GM18499 (cell line): Measurements from ENCODE around the gene STX11.

ENCODE experiments used
- ATAC-seq: cut with Tn5 transposase; IDR thresholded peaks from one replicate; pipeline ENCODE4 v1.9.1; 2021; ENCODE audit warnings: moderate number of reproducible peaks; ENCODE audit not compliant: insufficient read depth, unreplicated experiment

STX11 gene

DNA sequence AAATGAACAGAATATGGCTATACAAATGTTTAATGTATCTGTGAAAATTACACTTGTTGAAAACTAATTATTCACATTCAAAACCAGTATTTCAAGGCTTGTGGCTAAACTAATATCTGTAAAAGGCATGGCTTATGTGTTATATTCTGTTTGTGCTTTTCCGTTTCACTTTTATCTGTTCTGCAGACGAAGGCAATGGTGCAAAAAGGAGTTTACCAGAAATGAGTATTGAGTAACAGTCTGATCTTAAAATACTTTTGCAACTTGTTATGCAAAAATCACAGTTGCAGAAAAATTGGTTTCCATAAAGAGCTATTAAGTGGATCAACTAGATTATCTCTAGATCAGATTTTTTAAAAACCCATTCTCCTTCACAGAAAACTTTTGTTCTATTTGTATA, 9.4 kb upstream of the STX11 start:
- peak; percentile 68 for ATAC-seq

GRCh38 chr6:144141470-144141869, 8.8 kb upstream of the STX11 start:
- no peak for ATAC-seq

GRCh38 chr6:144143106-144143505, 7.2 kb upstream of the STX11 start:
- ATAC-seq: no peak

- ATAC-seq: no peak
These were observed 6.4 kb upstream of the STX11 start for GRCh38 chr6:144143878-144144277.

GRCh38 chr6:144144996-144145395, 5.3 kb upstream of the STX11 start:
- ATAC-seq: no peak

DNA sequence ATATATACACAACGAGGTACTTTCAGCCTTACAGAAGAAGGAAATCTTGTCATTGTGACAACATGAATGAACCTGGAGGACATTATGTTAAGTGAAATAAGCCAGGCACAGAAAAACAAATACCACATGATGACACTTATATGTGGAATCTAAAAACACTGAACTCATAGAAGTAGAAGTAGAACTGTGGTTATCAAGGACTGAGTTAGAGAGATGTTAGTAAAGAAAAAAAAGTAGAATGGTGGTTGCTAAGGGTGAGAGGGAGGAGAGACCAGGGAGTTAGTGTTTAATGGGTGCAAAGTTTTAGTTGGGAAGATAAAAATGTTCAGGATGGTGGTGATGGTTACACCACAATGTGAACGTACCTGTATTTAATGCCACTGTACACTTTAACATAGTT, 4.8 kb upstream of the STX11 start:
- no peak for ATAC-seq

DNA sequence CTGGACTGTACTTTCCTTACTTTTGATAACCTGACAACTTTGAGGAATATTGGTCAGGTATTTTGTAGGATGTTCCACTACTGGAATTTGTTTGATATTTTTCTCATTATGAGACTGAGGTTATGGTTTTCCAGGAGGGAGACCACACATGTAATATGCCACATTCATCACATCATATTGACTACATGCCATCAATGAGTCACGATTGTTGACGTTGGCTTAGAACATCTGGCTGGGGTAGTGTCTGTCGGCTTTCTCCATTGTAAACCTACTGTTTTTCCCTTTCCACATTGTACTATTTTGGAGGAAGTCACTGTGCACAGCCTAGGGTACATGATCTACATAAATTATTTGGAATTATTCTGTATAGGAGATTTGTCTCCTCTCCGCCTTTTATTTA, 1.4 kb upstream of the STX11 start:
- ATAC-seq: no peak

- ATAC-seq: no peak
These were observed 791 bp upstream of the STX11 start for GRCh38 chr6:144149558-144149893.

DNA sequence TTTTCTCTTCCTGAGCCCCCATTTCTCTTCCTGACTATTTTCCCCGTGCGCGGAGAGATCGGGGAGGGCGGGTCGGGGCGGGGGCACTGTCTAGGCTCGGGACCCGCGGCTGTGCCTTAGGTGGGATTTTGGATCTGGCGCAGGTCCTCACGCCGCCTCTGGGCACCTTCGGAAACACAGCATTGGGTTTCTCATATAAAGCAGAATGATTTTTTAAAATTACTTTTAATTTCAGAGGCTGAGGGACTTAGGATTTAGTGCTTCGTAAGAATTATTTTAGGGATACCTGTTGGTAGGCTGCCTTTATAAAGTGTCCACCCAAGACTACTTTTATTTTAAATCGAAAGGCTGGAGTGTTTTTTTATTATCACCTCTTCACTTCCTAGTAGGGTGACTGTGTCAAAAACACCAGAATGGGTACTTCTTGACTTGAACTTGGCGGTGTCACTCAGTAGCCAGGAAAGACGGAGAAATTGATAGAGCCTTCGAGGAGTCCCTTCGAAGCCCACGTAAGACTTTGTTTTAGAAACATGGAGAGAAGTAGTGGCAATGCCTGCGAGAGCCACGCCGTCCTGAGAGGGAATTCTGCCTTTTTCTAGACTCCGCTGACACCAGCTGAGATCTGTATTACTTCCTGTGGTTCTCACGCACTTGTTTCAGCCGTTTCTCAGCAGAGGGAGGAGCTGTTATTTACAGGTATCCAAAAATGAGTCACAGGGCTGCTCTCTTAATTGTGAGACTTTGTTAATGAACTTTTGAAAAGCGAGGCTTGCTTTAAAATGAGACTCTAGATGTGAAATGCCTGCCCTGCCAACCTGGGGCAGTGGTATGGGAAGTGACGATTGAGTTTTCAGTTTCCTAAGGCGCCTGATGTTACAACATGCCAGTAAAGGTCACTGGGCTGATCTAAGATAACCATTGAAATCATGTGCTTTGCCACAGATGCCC, 667 bp downstream of the STX11 start:
- ATAC-seq: peak; percentile 33

- ATAC-seq: no peak
These were observed 2.1 kb downstream of the STX11 start for GRCh38 chr6:144152334-144152900.

- no peak for ATAC-seq
These were observed 2.9 kb downstream of the STX11 start for GRCh38 chr6:144153260-144153659.

- ATAC-seq: no peak
These were observed 3.7 kb downstream of the STX11 start for GRCh38 chr6:144153971-144154370.

DNA sequence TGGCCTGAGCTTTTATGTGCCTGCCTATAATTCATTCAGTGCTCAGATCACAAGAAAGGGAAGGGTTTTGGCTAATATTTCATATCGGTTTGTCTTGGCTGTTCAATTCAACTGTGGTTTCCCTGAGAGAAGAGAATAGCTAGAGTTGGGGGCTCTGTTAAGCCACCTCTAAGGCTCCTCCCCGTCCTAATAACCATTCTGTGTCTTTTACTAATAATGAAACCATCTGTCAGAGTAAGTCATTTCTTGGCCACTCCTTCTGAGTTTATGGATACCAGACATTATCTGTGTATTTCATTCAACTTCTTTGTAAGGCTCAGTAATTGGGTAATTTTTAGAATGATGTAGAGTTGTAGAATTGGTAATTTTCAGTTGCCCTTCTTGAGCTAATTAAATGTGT, 5.2 kb downstream of the STX11 start:
- ATAC-seq: peak; percentile 57

GRCh38 chr6:144156338-144156737, 6.0 kb downstream of the STX11 start:
- peak; percentile 30 for ATAC-seq

GRCh38 chr6:144156991-144157390, 6.7 kb downstream of the STX11 start:
- no peak for ATAC-seq

GRCh38 chr6:144158133-144158532, 7.8 kb downstream of the STX11 start:
- ATAC-seq: no peak

GRCh38 chr6:144159223-144159622, 8.9 kb downstream of the STX11 start:
- ATAC-seq: no peak

- no peak for ATAC-seq
These were observed 9.4 kb downstream of the STX11 start for GRCh38 chr6:144159742-144160141.

- no peak for ATAC-seq
These were observed 10.2 kb downstream of the STX11 start for GRCh38 chr6:144160431-144161005.

DNA sequence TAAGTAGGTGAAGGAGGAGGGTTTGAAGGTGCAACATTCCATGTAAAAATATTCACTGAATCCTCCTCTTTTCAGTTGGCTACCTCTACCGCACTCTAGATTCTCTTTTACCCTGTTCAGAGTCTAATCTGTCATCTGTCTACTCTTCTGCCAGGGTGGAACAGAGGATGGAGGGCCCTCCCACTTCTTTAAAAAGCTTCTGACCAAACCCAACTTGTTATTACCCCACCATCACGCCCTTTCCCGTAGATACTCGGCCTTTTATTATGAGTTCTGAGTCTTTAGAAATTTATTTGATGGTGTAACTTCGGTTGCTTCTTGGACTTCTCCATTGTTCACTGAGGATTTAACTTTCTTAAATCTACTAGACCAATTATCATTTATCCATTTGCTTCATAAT, 11.7 kb downstream of the STX11 start:
- no peak for ATAC-seq

DNA sequence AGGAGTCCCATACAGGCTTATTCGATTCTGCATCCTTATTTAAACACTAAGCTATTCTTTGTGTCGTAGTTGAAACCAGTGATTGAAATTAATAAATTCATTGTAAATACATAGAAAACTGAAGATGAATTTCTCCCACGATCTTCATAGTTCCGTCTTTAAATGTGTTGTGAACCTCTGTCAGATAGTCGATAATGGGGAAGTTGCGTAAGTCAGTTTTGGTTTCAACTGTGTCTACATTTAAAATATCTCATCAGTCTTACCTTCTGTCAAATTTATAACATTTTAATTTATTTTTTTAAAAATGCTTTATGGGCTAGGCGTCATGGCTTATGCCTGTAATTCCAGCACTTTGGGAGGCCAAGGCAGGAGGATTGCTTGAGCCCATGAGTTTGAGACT, 12.7 kb downstream of the STX11 start:
- ATAC-seq: no peak

DNA sequence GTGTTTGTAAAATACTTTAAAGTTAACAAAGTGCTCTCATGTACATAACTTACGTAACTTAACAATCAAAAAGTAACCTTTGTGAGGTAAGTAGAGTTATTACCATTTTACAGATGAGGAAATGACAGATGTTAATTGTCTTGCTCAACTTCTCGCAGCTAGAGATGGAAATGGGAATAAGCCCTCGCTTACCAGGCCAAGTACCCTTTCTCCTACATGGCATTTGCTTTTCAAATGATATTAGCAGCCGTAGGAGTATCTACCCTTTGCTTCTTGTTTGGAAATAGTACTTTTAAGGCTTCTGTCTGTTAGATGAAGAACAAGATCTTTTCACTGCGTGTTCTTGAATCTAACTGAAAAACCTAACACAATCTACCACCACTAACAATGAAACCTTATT, 15.5 kb downstream of the STX11 start:
- ATAC-seq: no peak
